T-helper 2 cell (primary cell): Measurements from ENCODE around the gene ZCWPW2.

Experiments used
- DNase-seq, 5 experiments: peaks; one replicate each; pipeline versions ENCODE4 v3.0.0 to v3.0.0-alpha.2; 2012 to 2022

The ZCWPW2 gene

DNA sequence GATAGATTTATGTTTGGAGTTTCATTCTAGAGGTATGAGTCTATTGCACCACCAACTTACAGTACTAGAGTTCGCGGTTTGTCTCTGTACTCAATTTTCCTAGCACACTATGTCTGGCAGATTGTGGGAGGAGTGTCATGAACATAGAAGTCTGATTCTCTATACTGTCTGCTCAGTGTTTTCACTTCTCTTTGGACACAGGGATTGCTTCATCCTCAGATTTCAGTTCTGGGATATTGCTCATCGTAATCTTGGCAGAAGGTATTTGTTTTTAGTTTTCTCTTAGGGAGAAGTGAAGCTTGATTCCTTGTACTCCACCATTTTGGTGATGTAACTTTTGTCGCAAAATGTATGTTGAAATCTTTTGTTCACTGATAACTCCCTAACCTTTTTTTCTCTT, 27.9 kb downstream of the ZCWPW2 start:
- no peak for DNase-seq

DNA sequence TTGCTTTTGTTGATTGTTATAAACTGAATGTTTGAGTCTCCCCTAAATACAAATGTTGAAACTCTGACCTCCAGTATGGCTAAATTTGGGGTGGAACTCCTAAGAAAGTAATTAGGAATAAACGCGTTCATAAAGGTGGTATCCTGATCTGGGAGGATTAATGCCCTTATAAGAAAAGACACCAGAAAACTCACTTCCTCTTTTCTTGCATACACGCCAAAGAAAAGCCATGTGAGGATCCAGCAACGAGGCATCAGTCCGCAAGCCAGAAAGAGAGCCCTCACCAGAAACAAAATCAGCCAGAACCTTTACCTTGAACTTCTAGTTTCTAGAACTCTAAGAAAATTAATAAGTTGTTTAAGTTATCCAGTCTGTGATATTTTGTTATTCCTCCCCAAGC, 37.5 kb downstream of the ZCWPW2 start:
- DNase-seq, result no peak

DNA sequence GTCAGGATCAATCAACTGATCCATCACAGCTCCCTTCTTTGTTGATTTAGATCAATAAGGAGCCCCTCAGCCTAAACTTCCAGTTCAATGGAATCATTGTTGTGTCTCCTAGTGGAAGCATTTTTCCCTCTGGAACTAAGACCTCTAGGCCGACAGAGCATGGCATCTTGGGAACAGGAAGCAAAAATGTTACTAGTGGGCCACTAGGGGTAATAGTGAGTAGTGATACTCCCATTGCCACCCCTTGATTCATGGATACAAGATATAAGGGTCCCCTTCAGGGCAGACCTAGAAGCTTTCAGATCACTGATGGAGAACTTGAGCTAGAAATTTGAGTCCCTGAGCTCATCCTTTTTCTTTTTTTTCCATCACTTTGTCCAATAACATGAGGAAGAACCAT, 40.5 kb downstream of the ZCWPW2 start:
- DNase-seq, result no peak

DNA sequence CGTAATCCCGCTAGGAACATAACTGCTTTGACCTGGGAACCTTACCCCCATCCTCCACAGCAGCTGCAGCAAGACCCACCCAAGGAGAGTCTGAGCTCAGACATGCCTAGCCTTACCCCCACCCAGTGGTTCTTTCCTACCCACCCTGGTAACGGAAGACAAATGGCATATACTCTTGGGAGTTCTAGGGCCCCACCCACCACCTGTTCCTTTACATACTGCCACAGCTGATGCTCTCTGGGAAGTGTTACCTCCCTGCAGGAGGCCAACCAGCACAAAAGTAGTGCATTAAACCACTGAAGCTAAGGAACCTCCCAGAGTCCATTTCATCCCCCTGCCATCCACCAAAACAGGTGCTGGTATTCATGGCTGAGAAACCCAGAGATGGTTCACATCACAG, 50.7 kb downstream of the ZCWPW2 start:
- DNase-seq, result no peak

DNA sequence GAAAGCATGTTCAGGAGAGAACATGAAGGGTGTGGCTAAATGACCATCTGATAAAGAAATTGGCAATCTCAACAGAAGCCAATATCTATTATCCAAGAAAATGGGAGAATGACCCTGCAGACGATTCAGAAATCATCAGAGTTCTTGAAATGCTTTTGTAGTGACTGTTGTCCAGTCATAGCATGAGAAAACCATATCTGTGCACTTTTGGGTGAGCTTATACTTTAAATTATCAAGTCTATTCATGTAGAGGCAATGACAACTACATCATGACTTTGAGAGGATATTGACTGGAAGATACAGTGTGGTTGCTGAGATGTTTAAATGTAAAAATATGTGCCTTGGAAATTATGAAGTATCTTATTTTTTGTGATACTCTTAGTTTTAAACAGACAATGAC, 57.7 kb downstream of the ZCWPW2 start:
- DNase-seq, result no peak

DNA sequence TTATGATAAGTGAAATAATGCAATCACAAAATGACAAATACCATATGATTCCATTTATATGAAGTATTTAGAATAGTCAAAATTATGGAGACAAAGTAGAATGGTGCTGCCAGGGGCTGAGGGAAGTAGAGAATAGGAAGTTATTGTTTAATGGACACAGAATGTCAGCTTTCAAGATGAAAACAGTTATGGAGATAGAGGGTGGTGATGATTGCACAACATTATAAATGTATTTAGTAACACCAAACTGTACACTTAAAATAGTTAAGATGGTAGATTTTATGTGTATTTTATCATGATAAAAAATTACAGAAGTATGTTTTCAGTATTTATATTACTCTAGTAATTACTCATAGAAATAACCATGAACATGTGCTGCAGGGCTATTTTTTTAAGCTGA, 100.9 kb downstream of the ZCWPW2 start:
- no peak for DNase-seq

- no peak for DNase-seq
Measured at GRCh38 chr3:28462866-28463265, 114.3 kb downstream of the ZCWPW2 start.

DNA sequence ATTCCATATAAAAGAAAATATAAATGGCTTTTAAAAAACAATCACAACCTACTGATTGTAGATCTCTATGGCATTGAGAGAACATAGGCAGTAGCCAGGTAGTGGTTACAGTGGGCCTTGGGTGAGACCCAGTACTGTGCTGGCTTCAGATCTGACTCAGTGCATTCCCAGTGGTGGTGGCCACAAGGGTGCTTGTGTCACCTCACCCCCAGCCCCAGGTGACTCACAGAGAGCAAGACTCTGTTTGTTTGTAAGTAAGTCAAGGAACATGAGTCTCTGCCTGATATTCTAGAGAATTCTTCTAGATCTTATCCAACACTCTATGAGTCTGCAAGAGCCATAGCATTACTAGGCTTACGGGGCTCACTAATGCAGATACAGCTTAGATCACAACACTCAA, 118.9 kb downstream of the ZCWPW2 start:
- peak in 1 of 5 experiments; percentile 28 for DNase-seq

DNA sequence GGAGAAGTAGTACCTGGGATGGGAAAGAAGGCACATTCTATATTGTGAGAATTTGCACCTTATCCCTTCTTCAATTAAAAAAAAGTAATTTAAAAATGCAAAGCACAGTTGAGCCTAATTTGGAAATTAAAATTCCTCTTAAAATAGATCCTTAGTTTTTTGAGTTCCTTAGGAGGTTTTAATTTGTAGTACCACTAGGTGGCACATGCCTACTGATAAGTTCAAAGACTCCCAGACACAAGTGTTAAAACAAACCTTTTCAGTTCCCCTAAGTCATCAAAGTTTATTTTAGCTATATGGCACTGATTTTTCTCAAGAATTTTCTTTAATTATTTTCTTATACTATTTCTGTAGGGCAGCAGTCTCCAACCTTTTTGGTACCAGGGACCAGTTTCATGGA, 127.7 kb downstream of the ZCWPW2 start:
- DNase-seq, result peak in 1 of 5 experiments; percentile 23

DNA sequence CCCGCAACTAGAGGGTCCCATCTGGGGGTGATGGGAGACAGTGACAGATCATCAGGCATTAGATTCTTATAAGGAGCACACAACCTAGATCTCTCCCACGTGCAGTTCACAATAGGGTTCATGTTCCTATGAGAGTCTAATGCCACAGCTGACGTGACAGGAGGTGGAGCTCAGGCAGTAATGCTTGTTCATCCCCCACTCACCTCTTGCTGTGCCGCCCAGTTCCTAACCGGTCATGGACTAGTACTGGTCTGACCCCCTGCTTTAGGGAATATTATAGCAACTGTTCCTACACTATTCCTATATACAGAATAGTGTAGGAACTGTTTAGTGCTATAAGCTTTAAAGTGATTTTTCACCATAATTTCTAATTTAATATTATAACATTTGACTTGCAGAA, 128.2 kb downstream of the ZCWPW2 start:
- DNase-seq, result no peak

- no peak for DNase-seq
Measured at GRCh38 chr3:28485164-28485563, 136.6 kb downstream of the ZCWPW2 start.

- no peak for DNase-seq
Measured at GRCh38 chr3:28495301-28495700, 146.8 kb downstream of the ZCWPW2 start.

DNA sequence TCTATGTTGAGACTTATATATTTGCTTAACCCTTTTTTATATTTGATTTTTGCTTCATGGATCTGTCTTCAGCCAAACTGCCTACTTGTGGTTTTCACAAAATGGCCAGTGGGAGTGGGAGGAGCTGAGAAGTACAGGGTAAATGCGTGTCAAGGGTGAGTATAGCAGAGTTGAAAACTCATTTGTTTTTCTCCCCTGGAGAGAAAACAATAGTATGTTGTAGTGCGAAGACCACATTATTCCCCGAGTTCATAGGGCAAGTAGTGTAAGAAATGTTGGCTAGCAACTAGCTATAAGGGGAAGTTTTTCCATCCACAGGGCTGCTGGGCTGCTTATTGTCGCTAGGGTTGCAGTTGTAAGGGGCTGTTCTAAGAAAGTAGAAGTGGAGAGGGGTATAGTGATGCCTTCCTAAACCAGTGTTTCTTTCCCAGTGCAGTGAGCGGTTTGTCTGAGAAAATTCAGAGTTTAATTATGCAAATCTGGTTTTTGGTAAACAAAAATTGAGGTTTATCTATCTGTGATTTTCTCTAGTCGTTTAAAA, 153.9 kb downstream of the ZCWPW2 start:
- DNase-seq, result no peak

DNA sequence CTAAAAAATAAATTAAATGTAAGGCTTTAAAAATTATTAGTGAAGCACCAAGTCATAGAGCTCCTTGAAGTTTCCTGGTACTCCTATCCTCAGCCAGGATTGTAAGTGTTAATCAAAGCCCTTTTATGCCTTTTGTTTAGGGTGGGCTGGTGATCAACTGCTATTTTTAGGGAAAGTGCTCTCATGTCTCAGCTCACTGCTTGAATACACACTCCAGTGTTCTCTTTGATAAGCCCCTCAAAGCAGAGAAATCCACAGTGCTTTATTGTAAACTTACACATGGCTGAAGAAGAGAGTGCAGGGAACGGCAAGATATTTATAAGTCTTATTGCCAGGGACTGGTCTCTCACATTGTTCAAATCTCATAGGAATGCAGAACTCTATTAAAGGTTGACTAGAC, 156.5 kb downstream of the ZCWPW2 start:
- no peak for DNase-seq

GRCh38 chr3:28521663-28522062, 173.1 kb downstream of the ZCWPW2 start:
- no peak for DNase-seq

DNA sequence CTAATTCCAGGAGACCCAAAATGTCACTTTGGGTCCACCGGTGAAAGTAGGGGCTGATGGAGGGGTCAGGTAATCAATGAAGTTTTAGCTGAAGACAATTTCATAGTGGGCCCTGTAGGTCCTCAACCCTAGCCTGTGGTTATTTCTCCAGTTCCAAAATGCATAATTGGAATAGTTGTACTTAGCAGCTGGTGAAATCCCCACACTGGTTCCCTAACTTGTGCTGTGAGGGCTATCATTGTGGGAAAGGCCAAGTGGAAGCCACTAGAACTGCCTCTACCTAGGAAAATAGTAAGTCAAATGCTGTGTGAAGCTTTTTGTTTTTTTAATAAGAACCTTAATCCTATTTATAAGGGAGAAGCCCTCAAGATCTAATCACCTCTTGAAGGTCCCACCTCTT, 193.8 kb downstream of the ZCWPW2 start:
- no peak for DNase-seq

DNA sequence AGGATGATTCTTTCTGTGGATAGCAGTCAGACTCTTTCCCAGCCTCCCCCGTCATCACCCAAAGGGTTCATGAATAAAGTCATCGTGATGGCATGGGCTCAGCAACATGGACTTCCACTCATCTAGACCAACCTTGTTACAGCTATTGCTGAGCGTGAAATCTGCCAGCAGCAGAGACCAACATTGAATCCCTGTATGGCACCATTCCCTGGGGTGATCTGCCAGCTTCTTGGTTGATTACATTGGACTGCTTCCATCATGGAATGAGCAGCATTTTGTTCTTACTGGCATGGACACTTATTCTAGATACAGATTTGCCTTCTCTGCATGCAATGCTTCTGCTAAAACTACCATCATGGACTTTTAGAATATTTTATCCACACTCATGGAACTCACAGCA, 195.7 kb downstream of the ZCWPW2 start:
- no peak for DNase-seq

GRCh38 chr3:28544831-28545230, 196.3 kb downstream of the ZCWPW2 start:
- no peak for DNase-seq

- DNase-seq, result no peak
Measured at GRCh38 chr3:28547677-28548076, 199.2 kb downstream of the ZCWPW2 start.

- no peak for DNase-seq
Measured at GRCh38 chr3:28553175-28553574, 204.7 kb downstream of the ZCWPW2 start.

DNA sequence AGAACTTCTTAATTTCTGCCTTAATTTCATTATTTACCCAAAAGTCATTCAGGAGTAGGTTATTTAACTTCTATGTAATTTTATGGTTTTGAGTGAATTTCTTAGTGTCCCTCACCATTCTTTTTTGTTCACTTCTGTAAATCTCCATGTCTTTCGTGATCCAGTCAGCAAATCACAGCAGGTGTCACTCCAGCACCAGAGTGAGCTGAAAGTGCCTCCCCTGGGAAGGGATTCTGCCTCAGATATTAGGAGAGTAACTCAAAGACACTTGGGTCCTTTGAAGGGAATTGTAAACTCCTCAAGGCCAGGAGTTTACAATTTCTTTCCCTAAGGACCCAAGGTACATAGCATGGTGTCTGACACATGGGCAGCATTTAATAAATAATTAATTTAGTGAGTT, 207.7 kb downstream of the ZCWPW2 start:
- DNase-seq, result no peak

- DNase-seq, result no peak
Measured at GRCh38 chr3:28564211-28564610, 215.7 kb downstream of the ZCWPW2 start.

DNA sequence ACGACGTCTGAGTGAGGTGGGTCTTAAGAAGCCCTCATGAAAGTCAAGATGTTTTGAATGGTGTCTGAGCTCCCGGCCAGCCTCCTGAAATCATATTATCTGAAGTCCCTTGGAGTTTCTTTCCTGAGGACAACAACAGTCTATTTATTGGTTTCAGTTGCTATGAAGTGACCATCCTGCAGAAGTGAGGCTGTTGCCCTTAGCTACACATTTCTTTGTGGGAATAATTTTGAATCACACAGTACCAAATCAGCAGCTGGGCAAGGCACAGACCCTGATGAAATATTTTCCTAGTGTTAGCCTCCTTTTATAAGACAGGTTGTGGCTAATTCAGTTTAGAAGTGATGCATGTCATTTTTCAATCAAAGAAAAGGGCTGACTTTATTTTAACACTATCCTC, 220.8 kb downstream of the ZCWPW2 start:
- no peak for DNase-seq

DNA sequence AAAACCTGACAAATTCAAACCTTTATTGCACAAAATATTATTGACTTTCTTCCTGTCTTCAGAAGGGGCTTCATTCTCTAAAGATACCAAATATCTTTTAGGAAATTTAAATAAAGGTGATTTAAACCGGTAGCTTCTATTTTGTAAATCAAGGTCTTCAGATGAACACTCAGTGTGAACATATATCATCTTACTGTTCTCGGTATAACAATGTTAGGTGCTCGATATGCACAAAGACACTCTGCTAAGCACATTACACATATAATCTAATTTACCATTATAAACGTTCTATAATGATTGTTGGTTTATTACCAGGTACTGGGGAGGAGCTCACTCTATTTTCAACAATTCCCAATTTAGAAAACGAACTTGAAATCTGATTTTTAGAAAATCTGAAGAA, 225.5 kb downstream of the ZCWPW2 start:
- DNase-seq, result no peak

DNA sequence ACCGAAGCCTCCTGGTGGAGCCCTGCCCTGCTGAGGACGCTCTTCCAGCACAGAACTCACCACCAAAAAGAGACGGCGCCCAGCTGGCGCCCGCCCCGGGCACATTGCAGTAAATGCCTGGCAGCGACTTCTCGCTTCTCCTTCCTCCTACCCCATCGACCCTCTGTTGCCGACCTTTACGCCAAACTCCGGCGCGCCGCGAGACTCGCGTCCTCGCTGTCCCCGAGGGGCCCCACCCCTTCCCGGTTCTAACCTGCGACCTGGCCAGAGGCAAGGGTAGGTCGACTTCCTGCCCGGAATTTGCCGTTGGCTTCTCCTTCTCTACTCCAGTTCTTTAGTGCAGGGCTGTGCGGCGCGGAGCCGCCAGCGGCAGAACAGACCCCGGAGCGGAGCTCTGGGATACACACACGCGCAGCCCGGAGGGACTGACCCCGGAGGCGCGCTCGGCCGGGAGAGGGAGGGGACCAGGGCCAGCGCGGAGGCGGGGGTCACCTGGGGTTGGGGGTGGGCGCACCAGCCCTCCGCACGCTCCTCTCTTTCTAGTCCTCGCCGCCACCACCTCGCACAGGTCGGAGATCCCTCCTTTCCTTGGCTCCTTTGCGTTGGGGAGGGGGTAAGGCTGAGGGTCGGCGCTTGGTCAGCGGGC, 226.7 kb downstream of the ZCWPW2 start:
- DNase-seq, result no peak
